NOMO-1 treated with dmso at 0.1 percent for 144 hours (cell line): ENCODE results near the gene GRPR.
"Not testable (repeated sequence)": the region's sequence is repeated elsewhere in the genome, so short reads cannot be mapped to it uniquely, and the experiment has no call there.

ENCODE experiments used
- DNase-seq: peaks from one replicate; lab custom pipeline; 2025; ENCODE audit not compliant: unreplicated experiment; lab: John Stamatoyannopoulos, UW

Gene GRPR

GRCh38 chrX:16136080-16136479 is 12.7 kb downstream of the GRPR start:
- no peak for DNase-seq

- peak; percentile 39 for DNase-seq
These were observed 14.2 kb downstream of the GRPR start for GRCh38 chrX:16137416-16138107.

DNA sequence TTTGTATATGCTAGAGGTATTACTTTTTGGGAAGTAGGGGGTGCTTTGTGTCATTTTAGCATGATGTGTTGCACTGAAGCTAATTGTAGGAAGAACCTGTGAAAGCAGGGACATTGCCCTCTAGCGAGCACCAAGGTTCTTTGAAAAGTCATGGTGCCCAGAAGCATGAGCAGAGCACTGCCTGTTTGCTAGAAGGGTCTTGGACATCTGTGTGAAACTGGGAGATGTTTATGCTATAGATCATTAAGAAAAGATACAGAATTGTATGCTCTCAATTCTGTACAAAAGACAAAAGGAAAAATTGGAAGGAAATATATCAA is 14.7 kb downstream of the GRPR start:
- DNase-seq: no peak

GRCh38 chrX:16140448-16140847 is 17.1 kb downstream of the GRPR start:
- DNase-seq: no peak

- DNase-seq: no peak
These were observed 17.6 kb downstream of the GRPR start for GRCh38 chrX:16140983-16141382.

DNA sequence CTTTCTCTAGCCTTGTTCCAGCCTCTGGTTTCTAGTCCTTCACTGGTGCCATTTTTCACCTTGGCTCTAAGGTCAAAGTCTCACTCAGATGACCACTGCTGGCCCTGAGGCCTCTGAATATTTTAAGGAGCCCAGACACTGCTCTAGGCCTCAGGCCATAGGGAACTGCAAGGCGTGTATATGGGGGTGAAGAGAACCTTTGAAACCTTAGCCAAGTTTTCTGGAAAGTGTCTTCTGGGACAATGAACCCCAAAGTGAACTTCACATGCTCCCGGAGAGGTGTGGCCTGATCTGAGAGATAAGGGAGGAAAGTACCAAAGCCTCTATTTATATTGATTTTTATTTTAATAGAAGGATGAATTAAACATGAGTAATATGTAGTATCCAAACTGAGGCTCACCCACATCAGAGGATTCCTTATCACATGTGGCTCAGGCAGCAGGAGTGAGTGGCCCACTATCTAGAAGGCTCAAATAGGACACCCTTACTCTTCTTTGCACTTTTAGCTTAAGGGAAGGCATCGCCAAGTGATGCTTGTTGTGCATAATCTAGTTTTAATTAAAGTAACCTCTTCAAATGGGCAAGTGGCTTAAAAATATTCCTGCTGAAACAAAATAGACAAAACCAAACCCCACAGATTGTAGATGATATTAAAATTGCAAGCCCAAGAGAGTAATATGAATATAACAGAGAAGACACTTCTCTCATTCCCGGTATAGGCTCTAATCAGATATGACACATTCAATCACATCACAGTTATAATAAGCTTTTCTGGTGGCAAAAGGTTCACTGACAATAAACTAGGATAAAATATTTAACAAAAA is 18.3 kb downstream of the GRPR start:
- DNase-seq: no peak

DNA sequence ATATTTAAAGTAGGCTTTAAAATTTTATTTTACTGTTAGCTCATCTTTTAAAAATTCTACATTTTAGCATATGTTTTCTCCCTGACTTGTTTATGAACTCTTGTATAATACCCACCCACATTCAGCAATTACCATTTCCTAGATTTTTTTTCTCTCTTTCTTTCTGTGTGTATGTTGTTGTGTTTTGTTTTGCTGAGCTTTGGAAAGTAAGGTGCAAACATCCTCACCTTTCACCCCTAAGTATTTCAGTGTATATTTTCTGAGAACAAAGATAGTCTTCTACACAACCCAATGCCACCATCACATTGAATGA is 18.8 kb downstream of the GRPR start:
- no peak for DNase-seq

DNA sequence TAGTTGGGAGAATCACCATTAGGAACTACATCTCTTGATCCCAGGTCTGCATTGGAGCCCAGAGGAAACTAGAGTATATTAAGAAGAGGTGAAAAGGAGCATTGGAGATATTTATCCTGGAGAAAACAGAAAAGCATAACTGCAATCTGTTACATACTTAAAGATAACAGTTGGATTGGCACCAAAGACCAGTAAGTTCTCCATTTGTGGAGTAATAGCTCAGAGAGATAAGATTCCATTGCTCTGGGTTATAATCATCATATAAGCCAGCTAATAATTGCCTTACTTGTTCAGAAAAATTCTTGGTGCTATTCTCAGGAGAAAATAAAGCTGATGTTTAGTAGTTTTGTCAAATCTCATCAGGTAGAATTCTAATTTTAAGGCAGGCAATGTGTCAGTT is 20.6 kb downstream of the GRPR start:
- DNase-seq: no peak

GRCh38 chrX:16144420-16144819 is 21.1 kb downstream of the GRPR start:
- no peak for DNase-seq

DNA sequence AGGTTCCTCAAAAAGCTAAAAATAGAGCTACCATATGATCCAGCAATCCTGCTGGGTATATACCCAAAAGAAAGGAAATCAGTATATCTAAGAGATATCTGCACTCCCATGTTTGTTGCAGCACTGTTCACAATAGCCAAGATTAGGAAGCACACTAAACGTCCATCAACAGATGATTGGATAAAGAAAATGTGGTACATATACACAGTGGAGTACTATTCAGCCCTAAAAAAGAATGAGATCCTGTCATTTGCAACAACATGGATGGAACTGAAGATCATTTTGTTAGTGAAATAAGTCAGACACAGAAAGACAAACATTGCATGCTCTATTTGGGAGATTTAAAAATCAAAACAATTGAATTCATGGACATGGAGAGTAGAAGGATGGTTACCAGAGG is 21.7 kb downstream of the GRPR start:
- not testable (repeated sequence) for DNase-seq

GRCh38 chrX:16145656-16146055 is 22.3 kb downstream of the GRPR start:
- DNase-seq: no peak

GRCh38 chrX:16148896-16149295 is 25.5 kb downstream of the GRPR start:
- DNase-seq: no peak

DNA sequence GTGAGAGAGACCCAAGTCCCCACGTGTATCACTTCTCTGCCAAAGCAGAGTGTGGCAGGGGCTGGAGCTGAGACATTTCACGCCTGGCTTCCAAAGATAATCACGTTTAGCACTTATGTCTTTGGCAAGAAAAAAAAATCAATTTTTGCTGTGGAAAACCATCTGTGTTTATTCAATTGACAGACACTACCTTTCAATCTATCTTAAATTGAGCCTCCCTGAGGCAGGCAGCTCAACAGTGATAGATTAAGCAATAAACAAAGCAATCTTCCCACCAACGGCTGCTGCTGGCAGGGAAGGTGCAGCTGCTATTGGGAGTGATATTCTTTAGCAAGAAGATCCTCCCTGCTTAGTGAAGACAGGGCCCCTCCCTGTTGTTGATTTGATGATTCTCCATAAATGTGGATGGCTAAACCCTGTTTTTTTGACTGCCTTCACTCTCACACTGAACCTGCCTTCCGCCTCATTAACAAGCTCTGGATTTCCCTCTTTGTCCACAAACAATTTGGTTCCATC is 32.3 kb downstream of the GRPR start:
- DNase-seq: peak; percentile 21

- no peak for DNase-seq
These were observed 33.4 kb downstream of the GRPR start for GRCh38 chrX:16156692-16157331.

DNA sequence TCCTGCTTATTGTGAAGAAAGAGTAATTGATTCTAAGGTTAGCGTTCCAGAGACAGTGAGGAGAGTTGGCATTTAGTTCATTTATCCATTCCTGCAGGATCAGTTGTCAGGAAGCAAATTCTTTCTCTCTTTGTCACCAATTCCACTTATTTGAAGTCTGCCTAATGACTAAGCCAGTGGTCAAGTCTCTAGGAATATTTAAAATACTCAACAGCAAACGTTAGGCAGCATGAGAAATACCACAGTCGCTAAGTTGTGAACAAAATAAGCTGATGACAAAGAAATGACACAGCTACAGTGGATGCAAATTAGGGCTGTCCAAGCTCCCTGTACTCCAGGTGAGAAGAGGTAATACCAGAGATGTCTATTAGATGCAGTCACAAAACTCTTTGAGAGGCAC is 37.4 kb downstream of the GRPR start:
- DNase-seq: no peak

GRCh38 chrX:16161173-16161572 is 37.8 kb downstream of the GRPR start:
- not testable (repeated sequence) for DNase-seq

GRCh38 chrX:16162391-16162790 is 39.0 kb downstream of the GRPR start:
- DNase-seq: no peak

GRCh38 chrX:16164748-16165147 is 41.4 kb downstream of the GRPR start:
- DNase-seq: no peak

DNA sequence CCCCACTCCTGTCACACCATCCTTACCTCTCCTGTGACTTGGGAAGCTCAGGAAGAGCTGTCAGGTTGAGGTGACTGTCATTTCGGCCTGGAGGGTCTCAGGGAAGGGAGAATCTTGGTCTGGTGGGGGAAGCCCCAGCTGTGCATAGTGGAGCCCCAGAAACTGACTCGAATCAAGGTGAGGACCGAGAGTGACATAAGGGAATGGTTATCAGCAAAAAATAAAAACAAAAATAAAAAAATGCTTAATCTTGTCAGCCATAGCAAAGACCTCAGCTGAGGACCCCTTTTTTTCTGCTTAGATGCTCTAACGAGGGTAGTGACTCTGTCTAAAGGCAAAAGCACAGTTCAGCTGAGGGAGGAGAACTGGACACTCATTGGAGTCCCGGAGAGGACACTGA is 43.8 kb downstream of the GRPR start, which contains the start of gene MAGEB17:
Gene MAGEB17 (plus strand): TSS at position 301 of the 400 bp plus-strand sequence. CDS start 2,902 bp downstream, outside the sequence.
- DNase-seq: no peak

DNA sequence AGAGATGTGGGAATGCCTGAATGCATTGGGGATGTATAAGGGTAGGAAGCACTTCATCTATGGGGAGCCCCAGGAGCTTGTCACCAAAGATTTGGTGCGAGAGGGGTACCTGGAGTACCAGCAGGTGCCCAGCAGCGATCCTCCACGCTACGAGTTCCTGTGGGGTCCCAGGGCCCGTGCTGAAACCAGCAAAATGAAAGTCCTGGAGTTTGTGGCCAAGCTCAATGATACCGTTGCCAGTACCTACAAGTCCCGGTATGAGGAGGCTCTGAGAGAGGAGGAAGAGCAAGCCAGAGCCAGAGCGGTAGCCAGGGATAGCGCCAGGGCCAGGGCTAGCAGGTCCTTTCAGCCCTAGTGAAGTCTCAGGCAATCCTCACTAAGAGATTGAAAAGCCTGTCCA is 47.7 kb downstream of the GRPR start:
- no peak for DNase-seq

GRCh38 chrX:16171944-16172343 is 48.6 kb downstream of the GRPR start:
- no peak for DNase-seq

DNA sequence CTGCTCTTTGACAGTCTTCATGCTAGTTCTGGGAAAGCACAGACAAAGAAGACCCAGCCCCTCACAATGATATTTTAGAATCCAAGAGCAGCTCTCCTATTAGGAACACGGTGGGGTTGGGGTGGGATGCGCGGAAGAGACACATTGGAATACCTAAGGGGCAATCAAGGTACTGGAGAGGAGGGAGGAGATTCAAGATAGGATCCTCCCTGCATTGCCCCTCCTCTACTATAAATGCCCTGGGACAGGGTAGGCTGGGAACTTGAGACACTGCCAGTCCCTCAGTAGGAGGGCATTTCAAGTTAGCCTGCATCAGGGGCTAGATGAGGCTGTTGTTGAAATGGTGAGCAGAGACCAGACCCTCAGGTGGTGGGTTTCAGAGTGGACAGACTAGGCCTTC is 49.0 kb downstream of the GRPR start:
- DNase-seq: no peak
